Stimulated activated naive B cell treated with anti-CD40 and anti-IgM and Interleukin-4, amounts not matched to agents 10 μg/mL and 1 μg/mL and 100 μg/mL, for 72 hours (primary cell): Measurements from ENCODE around the gene MYLK4.

Experiments used
- ATAC-seq, 2 donors: fragments of 150-1000 bp; cut with Tn5 transposase; replicated peaks; 2 replicates each; pipeline ENCODE4 v1.10.0; 2021; ENCODE audit warnings: moderate library complexity in 1 of 2
- DNase-seq: peaks from one replicate; pipeline ENCODE4 v3.0.0; 2021
- H3K27ac Mint-ChIP-seq: one replicate; pipeline ENCODE4 v1.8.0; 2022; ENCODE audit warnings: mild to moderate bottlenecking, mixed read lengths
- H3K27me3 Mint-ChIP-seq, 2 donors: one replicate each; pipeline ENCODE4 v1.8.0; 2022; ENCODE audit warnings: mixed read lengths in 2 of 2
- H3K36me3 Mint-ChIP-seq, 2 donors: one replicate each; pipeline ENCODE4 v1.8.0; 2022; ENCODE audit warnings: mixed read lengths in 2 of 2, mild to moderate bottlenecking in 1 of 2
- H3K4me1 Mint-ChIP-seq, 2 donors: one replicate each; pipeline ENCODE4 v1.8.0; 2022; ENCODE audit warnings: mixed read lengths in 2 of 2, mild to moderate bottlenecking in 1 of 2
- H3K4me3 Mint-ChIP-seq, 2 donors: one replicate each; pipeline ENCODE4 v1.8.0; 2022; ENCODE audit warnings: mild to moderate bottlenecking in 2 of 2, mixed read lengths in 2 of 2, moderate library complexity in 1 of 2
- H3K9me3 Mint-ChIP-seq, 2 donors: one replicate each; pipeline ENCODE4 v1.8.0; 2022; ENCODE audit warnings: mixed read lengths in 2 of 2, mild to moderate bottlenecking in 1 of 2

The MYLK4 gene

DNA sequence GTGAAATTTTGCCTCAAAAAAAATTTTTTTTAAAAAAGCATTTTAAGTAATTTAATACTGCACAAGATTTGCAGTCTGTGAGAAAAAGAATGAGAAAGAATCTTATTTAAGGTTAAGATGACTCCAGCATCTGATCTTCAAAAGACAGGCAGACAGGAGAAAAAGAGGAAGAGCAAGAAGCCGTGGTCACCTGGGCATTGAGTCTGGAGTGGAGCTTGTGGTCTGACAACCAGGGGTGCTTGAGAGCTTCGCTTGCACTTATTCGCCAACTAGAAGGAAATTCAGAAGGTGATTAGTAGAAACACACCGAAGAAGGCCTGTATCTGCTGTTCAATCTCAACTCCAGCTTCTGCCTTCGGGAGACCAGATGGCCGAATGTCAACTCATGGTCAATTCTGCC is 75.9 kb downstream of the MYLK4 start:
- Mint-ChIP-seq H3K9me3 (no peaks in the 10 kb centered on the region), H3K36me3 (no peaks in the 10 kb centered on the region), H3K27me3 (no peaks in the 10 kb centered on the region), H3K27ac (no peak overlapping the region), H3K4me1 (no peaks in the 10 kb centered on the region), H3K4me3 (no peak overlapping the region)
- DNase-seq (no peak), ATAC-seq (no peak)

DNA sequence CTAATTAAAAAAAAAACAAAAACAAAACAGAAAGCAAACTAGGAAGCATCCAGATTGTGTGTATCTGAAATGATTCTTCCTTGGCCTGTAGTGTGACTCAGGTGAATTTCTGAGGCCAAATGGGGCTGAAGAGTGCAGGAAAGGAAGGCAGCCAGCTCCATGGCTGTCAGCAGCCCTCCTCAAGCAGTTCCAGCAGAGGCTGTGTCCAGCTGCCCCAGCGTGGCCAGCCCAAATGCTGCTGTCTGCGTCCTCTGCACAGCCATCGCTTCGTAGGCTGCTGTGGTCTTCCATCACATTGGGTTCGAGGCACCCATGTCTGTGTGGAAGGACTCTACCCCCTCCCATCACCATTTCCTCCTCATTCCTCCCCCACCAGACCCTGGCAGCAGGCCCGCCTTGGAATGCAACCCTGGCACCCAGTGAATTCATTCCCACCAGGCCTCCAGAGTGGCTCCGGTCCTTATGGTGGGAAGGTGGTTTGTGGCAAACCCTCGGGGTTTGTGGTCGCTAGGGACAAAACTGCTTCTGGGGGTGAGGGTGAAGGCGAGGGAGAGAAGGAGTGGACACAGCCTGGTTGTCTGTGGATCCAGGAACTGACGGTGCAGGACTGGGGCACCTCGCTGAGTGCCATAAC is 81.5 kb downstream of the MYLK4 start:
- Mint-ChIP-seq H3K27ac (no peak overlapping the region), H3K27me3 (peaks cover 0 to 1% of the 10 kb centered on the region in 2 donors), H3K4me3 (no peak overlapping the region), H3K4me1 (peaks cover 11 to 21% of the 10 kb centered on the region in 2 donors), H3K36me3 (peaks cover 0 to 2% of the 10 kb centered on the region in 2 donors), H3K9me3 (no peaks in the 10 kb centered on the region)
- DNase-seq: no peak
- ATAC-seq: no peak

DNA sequence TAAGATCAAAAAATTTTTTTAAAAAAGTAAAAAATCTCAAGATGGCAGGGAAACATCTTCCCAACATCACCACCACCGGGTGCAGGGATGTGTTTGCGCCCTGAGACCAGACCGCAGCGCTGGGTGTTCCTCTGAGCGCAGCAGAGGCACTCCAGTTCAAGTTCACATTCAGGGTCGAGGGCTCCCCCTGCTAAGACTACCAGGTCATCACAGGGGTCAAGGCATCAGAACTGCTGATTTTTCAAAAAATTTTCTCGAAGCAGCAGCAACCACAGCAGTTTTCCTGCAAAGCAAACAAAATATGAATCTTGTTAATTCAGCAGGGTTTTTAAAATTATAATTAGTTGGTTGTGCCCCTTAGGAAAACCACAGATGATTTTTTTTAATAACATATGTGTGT is 83.1 kb downstream of the MYLK4 start:
- Mint-ChIP-seq H3K36me3 (peaks cover 2 to 6% of the 10 kb centered on the region in 2 donors), H3K27me3 (peaks cover 0 to 6% of the 10 kb centered on the region in 2 donors), H3K27ac (no peak overlapping the region), H3K4me1 (peaks cover 19 to 29% of the 10 kb centered on the region in 2 donors), H3K4me3 (no peak overlapping the region), H3K9me3 (peaks cover 5 to 6% of the 10 kb centered on the region in 2 donors)
- ATAC-seq (no peak), DNase-seq (no peak)

DNA sequence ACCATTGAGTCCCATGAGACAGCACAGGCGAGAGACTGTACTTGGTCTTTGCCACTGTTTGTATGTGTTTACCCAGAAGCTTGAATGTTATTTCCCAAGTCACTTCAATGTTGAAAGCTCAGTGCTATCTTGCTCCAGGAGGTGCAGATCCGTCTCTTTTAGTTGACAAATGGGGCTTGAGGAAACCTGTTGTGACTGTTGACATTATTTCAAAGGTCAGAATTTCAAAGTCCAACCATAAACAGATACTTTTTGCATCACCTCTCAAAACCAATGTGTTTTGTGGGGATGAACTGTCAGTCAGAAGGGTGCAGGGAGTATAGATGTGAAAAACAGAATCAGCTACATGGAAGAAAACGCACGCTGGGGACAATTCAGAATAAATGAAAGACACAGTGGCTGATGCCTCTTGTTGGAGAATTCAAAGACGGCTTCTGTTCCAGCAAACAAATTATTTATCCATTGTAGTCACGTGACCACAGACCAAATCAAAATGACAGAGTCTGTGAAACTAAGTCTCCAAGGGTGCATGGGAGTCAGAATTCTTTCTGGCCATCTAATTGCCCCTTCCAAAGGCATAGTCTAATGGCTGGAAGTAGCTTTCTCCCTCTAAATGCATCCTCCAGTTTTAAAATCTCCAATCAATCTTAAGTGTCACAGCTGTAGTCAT is 83.7 kb downstream of the MYLK4 start:
- peaks cover 2 to 10% of the 10 kb centered on the region in 2 donors for H3K36me3 Mint-ChIP-seq
- H3K27ac Mint-ChIP-seq: no peak overlapping the region
- H3K4me1 Mint-ChIP-seq: peaks cover 19 to 35% of the 10 kb centered on the region in 2 donors
- no peak overlapping the region for H3K4me3 Mint-ChIP-seq
- peaks cover 6 to 7% of the 10 kb centered on the region in 2 donors for H3K9me3 Mint-ChIP-seq
- DNase-seq: no peak
- H3K27me3 Mint-ChIP-seq: peaks cover 0 to 6% of the 10 kb centered on the region in 2 donors
- no peak for ATAC-seq

DNA sequence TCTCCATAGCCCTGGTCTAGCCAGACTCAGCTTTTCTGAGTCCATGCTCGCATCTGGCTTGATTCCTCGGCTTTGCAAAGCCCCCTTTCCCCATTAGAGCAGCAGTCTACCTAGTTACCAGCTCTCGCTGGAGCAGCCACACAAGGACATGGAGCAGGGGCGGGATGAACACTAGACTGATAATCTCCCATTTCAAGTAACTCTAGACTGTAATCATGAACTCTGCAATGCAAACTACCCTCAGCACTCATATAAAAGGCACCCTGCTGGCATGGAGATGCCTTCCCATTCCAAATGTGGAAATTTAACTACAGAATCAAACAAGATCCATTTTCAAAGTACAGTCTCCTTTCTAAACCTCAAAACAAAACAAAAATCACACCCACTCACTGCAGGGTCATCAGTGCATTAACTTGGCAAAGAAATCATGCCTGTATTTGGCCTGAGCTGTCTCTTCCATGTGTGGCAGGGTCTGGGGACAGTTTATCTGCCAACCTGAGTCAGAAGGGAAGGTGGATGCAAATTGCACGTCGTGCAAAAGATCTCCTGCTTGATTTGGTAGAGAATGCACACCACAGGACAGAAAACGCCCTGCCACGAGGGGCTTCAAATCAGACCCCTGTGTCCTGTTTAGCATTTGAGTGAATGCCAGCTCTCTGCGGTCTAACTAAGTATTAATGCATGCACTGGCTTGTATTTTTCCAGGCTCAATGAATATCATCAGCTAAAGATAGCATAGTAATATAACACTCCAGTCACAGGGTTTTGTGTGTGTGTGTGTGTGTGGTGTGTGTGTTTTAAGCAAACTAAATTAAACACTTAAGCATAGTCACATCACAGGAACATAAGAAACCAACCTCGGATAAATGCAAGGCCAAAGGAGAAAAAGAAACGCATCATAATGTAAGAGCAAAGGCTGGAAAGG is 85.3 kb downstream of the MYLK4 start:
- Mint-ChIP-seq H3K36me3 (peaks cover 2 to 16% of the 10 kb centered on the region in 2 donors), H3K4me1 (peaks cover 29 to 49% of the 10 kb centered on the region in 2 donors), H3K27me3 (peaks cover 0 to 6% of the 10 kb centered on the region in 2 donors), H3K4me3 (no peak overlapping the region), H3K9me3 (peaks cover 6 to 11% of the 10 kb centered on the region in 2 donors), H3K27ac (no peak overlapping the region)
- no peak for DNase-seq
- peak; percentile 44 to 51 for ATAC-seq

DNA sequence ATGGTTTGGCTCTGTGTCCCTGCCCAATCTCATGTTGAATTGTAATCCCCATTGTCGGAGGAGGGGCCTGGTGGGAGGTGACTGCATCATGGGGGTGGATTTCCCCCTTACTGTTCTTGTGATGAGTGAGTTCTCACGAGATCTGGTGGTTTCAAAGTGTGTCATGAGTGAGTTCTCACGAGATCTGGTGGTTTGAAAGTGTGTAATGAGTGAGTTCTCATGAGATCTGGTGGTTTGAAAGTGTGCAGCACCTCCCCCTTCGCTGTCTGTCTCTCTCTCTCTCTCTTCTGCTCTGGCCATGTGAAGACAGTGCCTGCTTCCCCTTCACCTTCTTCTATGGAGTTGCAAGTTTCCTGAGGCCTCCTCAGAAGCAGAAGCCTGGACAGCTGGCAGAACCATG is 87.6 kb downstream of the MYLK4 start:
- Mint-ChIP-seq H3K36me3 (peaks cover 2 to 16% of the 10 kb centered on the region in 2 donors), H3K4me1 (peaks cover 46 to 71% of the 10 kb centered on the region in 2 donors), H3K27me3 (peaks cover 0 to 6% of the 10 kb centered on the region in 2 donors), H3K4me3 (peak overlapping the region in 1 of 2 donors; percentile 14), H3K27ac (peak overlapping the region; percentile 71), H3K9me3 (peaks cover 6 to 11% of the 10 kb centered on the region in 2 donors)
- DNase-seq: peak; percentile 46
- ATAC-seq: peak; percentile 41 to 44

DNA sequence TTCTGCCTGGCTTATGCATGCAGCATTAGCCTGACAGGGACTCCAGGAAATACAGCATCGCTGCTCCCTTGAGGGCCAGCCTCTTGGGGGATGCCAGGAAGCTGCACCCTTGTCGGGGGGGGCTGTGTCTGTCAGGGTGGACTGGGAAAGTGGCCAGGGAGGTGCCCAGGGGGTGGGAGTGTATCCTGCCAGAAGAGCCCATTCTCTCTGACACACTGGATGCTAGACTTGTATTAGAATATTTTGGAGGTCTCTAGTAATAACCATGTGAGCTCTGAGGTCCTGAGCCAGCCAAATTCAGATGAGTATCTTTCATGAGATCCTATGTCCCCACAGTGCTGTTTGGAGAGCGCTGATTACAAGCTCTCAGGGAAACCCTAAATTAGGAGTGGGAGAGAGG is 89.1 kb downstream of the MYLK4 start:
- peak overlapping the region; percentile 74 for H3K27ac Mint-ChIP-seq
- H3K9me3 Mint-ChIP-seq: peaks cover 6 to 11% of the 10 kb centered on the region in 2 donors
- ATAC-seq (no peak), DNase-seq (no peak)
- peaks cover 2 to 16% of the 10 kb centered on the region in 2 donors for H3K36me3 Mint-ChIP-seq
- H3K4me1 Mint-ChIP-seq: peaks cover 54 to 80% of the 10 kb centered on the region in 2 donors
- H3K4me3 Mint-ChIP-seq: no peak overlapping the region
- peaks cover 0 to 6% of the 10 kb centered on the region in 2 donors for H3K27me3 Mint-ChIP-seq

DNA sequence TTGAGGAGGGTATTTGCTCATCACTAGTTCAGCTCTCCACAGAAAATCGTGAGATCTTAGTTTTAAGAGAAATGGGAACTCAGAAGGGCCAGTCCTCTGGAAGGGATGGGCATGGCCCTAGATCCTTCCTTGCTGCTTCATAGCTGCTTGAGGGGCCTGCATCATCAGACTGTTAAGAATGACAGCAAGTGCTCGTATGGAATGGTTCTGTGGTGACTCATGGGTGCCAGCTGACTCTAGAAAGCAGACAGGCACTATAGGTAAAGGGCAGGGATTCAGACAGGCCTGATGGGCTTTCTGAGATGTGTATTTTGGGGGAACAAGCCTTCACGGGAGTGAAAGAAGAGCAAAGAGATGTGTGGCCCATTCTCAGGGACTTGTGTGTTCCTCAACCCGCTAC is 90.8 kb downstream of the MYLK4 start:
- peaks cover 0 to 16% of the 10 kb centered on the region in 2 donors for H3K36me3 Mint-ChIP-seq
- no peak for DNase-seq
- no peak overlapping the region for H3K4me3 Mint-ChIP-seq
- ATAC-seq: peak; percentile 26 to 32
- H3K27me3 Mint-ChIP-seq: peaks cover 0 to 6% of the 10 kb centered on the region in 2 donors
- H3K27ac Mint-ChIP-seq: peak overlapping the region; percentile 44
- peaks cover 45 to 66% of the 10 kb centered on the region in 2 donors for H3K4me1 Mint-ChIP-seq
- peaks cover 6 to 11% of the 10 kb centered on the region in 2 donors for H3K9me3 Mint-ChIP-seq

DNA sequence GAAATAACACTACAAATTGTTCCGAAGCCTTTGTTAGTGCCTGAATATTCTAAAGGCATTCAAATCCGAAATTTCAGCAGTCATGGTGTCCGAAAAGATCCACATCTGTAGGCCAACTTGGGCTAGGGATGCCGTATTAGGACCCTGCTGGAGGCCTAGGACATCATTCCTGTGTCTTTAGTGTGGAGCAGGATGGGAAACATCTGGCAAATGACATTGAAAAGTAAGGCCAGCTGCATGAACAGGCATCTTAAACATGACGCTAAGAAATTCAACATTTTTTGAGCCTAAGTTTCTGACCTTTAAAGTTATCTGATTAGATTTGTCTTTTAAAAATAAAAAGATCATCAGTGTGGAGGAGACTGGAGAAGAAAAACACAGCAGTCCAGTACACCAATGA is 91.3 kb downstream of the MYLK4 start:
- Mint-ChIP-seq H3K27me3 (peaks cover 0 to 6% of the 10 kb centered on the region in 2 donors), H3K27ac (peak overlapping the region; percentile 44), H3K9me3 (peaks cover 6 to 11% of the 10 kb centered on the region in 2 donors), H3K4me1 (peaks cover 45 to 65% of the 10 kb centered on the region in 2 donors), H3K4me3 (no peak overlapping the region), H3K36me3 (peaks cover 0 to 16% of the 10 kb centered on the region in 2 donors)
- ATAC-seq: no peak
- DNase-seq: no peak

DNA sequence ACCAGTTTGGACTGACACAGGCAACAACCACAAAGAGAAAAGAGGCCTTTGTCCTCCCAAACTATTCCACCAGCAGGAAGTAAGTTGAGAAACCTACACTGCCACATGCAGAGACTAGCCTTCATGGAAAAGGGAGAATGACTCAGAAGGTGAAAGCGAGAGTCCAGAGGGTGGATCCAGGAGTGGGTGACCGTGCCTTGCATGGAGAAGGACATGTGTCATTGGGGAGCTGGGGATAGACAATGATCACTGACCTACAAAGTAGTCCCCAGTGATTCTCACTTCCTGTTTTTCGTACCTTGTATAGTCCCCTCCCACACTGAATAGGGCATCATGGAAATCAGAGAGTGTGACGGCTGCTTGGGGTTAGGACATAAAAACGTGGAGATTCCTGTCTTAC is 91.9 kb downstream of the MYLK4 start:
- H3K27ac Mint-ChIP-seq: peak overlapping the region; percentile 44
- H3K27me3 Mint-ChIP-seq: peaks cover 0 to under 1% of the 10 kb centered on the region in 2 donors
- peak overlapping the region; percentile 10 to 54 for H3K4me3 Mint-ChIP-seq
- H3K36me3 Mint-ChIP-seq: peaks cover 0 to 16% of the 10 kb centered on the region in 2 donors
- DNase-seq: peak; percentile 77
- ATAC-seq: peak; percentile 96
- H3K9me3 Mint-ChIP-seq: peaks cover 6 to 11% of the 10 kb centered on the region in 2 donors
- H3K4me1 Mint-ChIP-seq: peaks cover 44 to 65% of the 10 kb centered on the region in 2 donors

DNA sequence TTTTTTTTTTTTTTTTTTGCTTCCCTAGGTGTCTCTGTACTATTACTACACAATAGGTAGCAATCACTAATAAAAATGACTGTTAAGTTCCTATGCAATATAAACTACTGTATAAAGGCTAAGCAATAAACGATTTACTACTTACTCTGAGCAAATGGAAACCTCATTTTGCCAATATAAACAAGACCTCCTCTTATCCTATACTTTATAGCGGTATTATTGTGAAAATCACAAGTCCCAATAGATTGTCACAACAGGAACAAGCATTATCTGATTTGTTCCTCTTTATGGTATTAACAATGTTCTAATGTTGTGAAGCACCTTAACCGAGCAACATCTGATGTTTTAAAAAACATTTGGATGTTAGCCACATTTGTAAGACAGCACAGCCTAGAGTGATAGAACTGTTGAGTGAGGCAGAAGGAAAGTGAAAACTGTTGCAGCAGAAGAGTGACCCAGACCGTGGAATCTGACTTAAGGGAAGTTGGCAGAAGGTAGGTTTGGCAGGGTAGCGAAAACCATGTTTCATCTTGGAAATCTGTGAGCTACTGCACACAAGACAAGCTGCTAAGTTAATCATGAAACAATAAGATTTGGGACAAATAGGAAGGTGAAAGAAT is 94.2 kb downstream of the MYLK4 start:
- ATAC-seq (no peak), DNase-seq (no peak)
- Mint-ChIP-seq H3K9me3 (peaks cover 8 to 13% of the 10 kb centered on the region in 2 donors), H3K36me3 (peaks cover 10 to 15% of the 10 kb centered on the region in 2 donors), H3K4me3 (no peak overlapping the region), H3K4me1 (peaks cover 35 to 60% of the 10 kb centered on the region in 2 donors), H3K27me3 (peaks cover 10 to 17% of the 10 kb centered on the region in 2 donors), H3K27ac (peak overlapping the region; percentile 11)

DNA sequence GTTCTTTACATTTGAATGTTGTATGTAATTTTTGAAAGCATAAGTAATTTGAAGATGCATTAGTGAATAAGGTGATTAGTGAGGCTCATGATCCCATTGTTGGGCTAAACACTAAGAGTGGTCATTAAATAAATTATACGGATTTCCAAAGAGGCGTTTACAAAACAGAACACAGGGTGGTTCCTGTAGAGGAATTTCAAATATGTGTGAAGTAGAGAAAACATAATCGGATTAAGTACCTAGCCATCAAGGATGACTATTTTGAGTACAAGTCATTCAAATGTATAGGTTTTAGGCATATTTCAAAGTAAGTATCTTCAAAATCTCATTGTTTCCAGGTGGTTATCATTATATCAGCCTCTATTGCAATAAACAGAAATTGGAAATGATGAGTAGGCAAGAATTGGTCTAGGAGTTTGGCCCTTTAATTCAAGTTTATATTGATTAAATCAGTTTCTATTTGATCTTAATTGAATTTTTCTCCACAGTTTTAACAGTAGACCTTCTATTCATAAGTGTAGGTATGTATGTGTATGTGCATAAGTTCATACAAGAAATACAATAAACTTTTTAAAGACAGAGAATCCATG is 94.8 kb downstream of the MYLK4 start:
- Mint-ChIP-seq H3K9me3 (peaks cover 7 to 13% of the 10 kb centered on the region in 2 donors), H3K4me1 (peaks cover 31 to 53% of the 10 kb centered on the region in 2 donors), H3K36me3 (peaks cover 10 to 13% of the 10 kb centered on the region in 2 donors), H3K27me3 (peaks cover 10 to 17% of the 10 kb centered on the region in 2 donors), H3K27ac (no peak overlapping the region), H3K4me3 (no peak overlapping the region)
- ATAC-seq: no peak
- no peak for DNase-seq

DNA sequence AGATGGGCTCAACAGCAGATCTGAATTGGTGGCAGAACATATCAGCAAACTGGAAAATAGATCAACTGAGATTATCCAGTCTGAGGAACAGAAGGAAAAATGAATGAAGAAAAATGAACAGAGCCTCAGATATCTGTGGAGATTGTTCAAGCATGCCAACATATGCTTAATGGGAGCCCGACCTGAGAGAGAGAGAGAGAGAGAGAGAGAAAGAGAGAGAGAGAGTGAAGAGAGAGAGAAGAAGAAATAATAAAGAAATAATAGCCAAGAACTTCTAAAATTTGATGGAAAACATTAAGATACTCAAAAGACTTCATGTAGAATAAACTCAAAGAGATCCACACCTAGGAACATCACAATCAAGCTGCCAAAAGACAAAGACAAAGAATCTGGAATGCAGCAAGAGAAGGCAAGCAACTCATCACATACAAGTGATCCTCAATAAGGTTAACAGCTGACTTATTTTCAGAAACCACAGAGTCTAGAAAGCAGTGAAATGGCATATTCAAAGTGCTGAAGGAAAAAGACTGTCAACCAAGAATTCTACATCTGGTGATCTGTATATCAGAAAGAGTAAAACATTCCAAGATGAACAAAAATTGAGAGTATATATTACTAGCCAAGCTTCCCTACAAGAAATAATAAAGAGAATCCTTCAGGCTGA is 97.2 kb downstream of the MYLK4 start:
- DNase-seq (no peak), ATAC-seq (no peak)
- Mint-ChIP-seq H3K27ac (no peak overlapping the region), H3K9me3 (peaks cover 7 to 13% of the 10 kb centered on the region in 2 donors), H3K36me3 (peaks cover 10 to 13% of the 10 kb centered on the region in 2 donors), H3K4me1 (peaks cover 14 to 32% of the 10 kb centered on the region in 2 donors), H3K27me3 (peaks cover 14 to 17% of the 10 kb centered on the region in 2 donors), H3K4me3 (no peak overlapping the region)
